ENCODE results near the gene RAD54L. TPM values are rescaled to one million over a fixed set of nuclear protein-coding genes. Genes with fewer than 3 reads are reported as not detected.
"Not testable (repeated sequence)": the region's sequence is repeated elsewhere in the genome, so short reads cannot be mapped to it uniquely, and the experiment has no call there.

RAD54L gene
- total and polyA plus RNA-seq, 2 donors from 2014 or later, result 1.2 to 1.7 TPM

DNA sequence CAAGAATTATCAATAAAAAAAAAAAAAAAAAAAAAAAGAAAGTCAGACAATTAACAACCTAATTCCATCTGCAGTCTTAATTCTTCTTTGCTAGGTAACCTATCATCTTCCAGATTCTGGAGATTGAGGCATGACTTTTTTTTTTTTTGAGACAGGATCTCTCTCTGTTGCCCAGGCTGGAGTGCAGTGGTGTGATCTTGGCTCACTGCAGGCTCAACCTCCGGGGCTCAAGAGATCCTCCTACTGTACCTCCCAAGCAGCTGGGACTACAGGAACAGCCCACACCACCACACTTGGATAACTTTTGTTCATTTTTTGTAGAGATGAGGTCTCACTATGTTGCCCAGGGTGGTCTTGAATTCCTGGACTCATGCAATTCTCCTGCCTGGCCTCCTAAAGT, 4.6 kb upstream of the RAD54L start:
- H3K9ac ChIP-seq (ENCODE audit: low read length in 3 of 3), result no peak overlapping the region
- no peaks in the 10 kb centered on the region for H3K27me3 ChIP-seq (ENCODE audit: control insufficient read depth, insufficient read depth, low read length)
- no peaks in the 10 kb centered on the region for H3K9me3 ChIP-seq (ENCODE audit: control insufficient read depth in 2 of 3, insufficient read depth in 1 of 3, low read length in 3 of 3)
- no peak overlapping the region for H3K27ac ChIP-seq (ENCODE audit: low read depth in 2 of 2, low read length in 2 of 2)
- FAIRE-seq, result no peak
- H3K4me3 ChIP-seq (ENCODE audit: low read length in 3 of 3), result no peak overlapping the region
- H3K4me1 ChIP-seq (ENCODE audit: control insufficient read depth in 2 of 3, insufficient read depth in 2 of 3, low read depth in 1 of 3, low read length in 3 of 3), result peaks cover 0 to 7% (median 0%) of the 10 kb centered on the region in 3 donors
- no peak for DNase-seq
- H3K36me3 ChIP-seq (ENCODE audit: control insufficient read depth in 2 of 3, insufficient read depth in 3 of 3, low read length in 3 of 3), result no peaks in the 10 kb centered on the region
- TF ChIP-seq, protein P1, sequence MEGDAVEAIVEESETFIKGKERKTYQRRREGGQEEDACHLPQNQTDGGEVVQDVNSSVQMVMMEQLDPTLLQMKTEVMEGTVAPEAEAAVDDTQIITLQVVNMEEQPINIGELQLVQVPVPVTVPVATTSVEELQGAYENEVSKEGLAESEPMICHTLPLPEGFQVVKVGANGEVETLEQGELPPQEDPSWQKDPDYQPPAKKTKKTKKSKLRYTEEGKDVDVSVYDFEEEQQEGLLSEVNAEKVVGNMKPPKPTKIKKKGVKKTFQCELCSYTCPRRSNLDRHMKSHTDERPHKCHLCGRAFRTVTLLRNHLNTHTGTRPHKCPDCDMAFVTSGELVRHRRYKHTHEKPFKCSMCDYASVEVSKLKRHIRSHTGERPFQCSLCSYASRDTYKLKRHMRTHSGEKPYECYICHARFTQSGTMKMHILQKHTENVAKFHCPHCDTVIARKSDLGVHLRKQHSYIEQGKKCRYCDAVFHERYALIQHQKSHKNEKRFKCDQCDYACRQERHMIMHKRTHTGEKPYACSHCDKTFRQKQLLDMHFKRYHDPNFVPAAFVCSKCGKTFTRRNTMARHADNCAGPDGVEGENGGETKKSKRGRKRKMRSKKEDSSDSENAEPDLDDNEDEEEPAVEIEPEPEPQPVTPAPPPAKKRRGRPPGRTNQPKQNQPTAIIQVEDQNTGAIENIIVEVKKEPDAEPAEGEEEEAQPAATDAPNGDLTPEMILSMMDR (IDR thresholded peaks at IDR 0.05; ENCODE audit: borderline replicate concordance, extremely low read depth, insufficient read depth), result no peak
- intact Hi-C loops (cut with DNase I), result no loop called here

DNA sequence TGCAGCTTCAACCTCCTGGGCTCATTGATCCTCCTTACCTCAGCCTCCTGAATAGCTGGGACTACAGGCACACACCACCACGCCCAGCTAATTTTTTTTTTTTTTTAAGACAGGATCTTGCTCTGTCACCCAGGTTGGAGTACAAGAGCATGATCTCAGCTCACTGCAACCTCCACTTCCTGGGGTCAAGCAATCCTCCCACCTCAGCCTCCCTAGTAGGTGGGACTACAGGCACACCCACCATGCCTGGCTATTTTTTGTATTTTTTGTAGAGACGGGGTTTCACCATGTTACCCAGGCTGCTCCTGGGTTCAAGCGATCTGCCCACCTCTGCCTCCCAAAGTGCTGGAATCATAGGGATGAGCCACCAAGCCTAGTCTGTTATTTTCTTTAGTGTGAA, 3.7 kb upstream of the RAD54L start:
- H3K4me3 ChIP-seq (ENCODE audit: low read length in 3 of 3); DNase-seq; intact Hi-C loops (cut with DNase I); H3K9ac ChIP-seq (ENCODE audit: low read length in 3 of 3); H3K4me1 ChIP-seq (ENCODE audit: control insufficient read depth in 2 of 3, insufficient read depth in 2 of 3, low read depth in 1 of 3, low read length in 3 of 3); H3K9me3 ChIP-seq (ENCODE audit: control insufficient read depth in 2 of 3, insufficient read depth in 1 of 3, low read length in 3 of 3); H3K36me3 ChIP-seq (ENCODE audit: control insufficient read depth in 2 of 3, insufficient read depth in 3 of 3, low read length in 3 of 3); H3K27ac ChIP-seq (ENCODE audit: low read depth in 2 of 2, low read length in 2 of 2); FAIRE-seq; H3K27me3 ChIP-seq (ENCODE audit: control insufficient read depth, insufficient read depth, low read length): not testable (repeated sequence)

DNA sequence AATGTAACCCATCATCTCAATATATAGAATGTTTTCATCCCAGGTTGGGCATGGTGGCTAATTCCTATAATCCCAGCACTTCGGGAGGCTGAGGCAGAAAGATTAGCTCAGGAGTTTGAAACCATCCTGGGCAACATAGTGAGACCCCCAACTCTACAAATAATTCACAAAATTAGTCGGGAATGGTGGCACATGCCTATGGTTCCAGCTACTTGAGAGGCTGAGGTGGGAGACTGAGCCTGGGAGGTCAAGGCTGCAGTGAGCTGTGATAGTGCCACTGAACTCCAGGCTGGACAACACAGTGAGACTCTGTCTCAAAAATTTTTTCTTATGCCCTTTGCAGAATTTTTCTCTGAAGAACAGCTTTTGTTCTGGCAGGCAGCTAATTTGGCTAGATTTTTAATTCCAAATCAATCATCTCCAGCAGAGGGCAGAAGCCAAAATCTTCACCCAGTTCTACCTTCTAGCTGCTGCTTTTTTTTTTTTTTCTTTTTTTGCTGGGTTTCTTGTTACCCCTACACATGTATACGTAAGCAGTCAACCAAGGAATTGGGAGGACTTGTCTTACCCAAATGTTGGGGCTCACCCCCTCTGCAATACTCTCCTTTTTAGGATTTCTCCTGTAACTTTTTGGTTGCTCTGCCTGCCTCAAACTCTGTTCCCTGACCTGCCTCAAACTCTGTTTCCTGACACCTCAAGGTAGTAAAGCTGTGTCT, 2.7 kb upstream of the RAD54L start:
- peak overlapping the region in 1 of 3 donors; percentile 34 for H3K9ac ChIP-seq (ENCODE audit: low read length in 3 of 3)
- DNase-seq (peak in 1 of 5 donors; percentile 22), FAIRE-seq (no peak)
- TF ChIP-seq, protein P1 (IDR thresholded peaks at IDR 0.05; ENCODE audit: borderline replicate concordance, extremely low read depth, insufficient read depth), result peak; percentile 21
- intact Hi-C loops (cut with DNase I), result no loop called here
- H3K27me3 ChIP-seq (ENCODE audit: control insufficient read depth, insufficient read depth, low read length), result no peaks in the 10 kb centered on the region
- no peaks in the 10 kb centered on the region for H3K9me3 ChIP-seq (ENCODE audit: control insufficient read depth in 2 of 3, insufficient read depth in 1 of 3, low read length in 3 of 3)
- no peak overlapping the region for H3K27ac ChIP-seq (ENCODE audit: low read depth in 2 of 2, low read length in 2 of 2)
- H3K4me1 ChIP-seq (ENCODE audit: control insufficient read depth in 2 of 3, insufficient read depth in 2 of 3, low read depth in 1 of 3, low read length in 3 of 3), result peaks cover 0 to 7% (median 0%) of the 10 kb centered on the region in 3 donors
- no peak overlapping the region for H3K4me3 ChIP-seq (ENCODE audit: low read length in 3 of 3)
- H3K36me3 ChIP-seq (ENCODE audit: control insufficient read depth in 2 of 3, insufficient read depth in 3 of 3, low read length in 3 of 3), result no peaks in the 10 kb centered on the region

DNA sequence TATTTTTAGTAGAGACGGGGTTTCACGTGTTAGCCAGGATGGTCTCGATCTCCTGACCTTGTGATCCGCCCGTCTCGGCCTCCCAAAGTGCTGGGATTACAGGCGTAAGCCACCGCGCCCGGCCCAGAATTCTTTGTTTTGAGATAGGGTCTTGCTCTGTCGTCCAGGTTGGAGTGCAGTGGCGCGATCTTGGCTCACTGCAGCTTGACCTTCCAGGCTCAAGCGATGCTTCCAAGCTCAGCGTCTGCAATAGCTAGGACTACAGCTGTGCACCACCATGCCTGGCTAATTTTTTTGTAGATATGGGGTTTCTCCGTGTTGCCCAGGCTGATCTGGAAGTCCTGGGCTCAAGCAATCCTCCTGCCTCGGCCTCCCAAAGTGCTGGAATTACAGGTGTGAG, 1.4 kb upstream of the RAD54L start:
- H3K36me3 ChIP-seq (ENCODE audit: control insufficient read depth in 2 of 3, insufficient read depth in 3 of 3, low read length in 3 of 3); H3K27ac ChIP-seq (ENCODE audit: low read depth in 2 of 2, low read length in 2 of 2); H3K4me3 ChIP-seq (ENCODE audit: low read length in 3 of 3); FAIRE-seq; H3K9ac ChIP-seq (ENCODE audit: low read length in 3 of 3); H3K27me3 ChIP-seq (ENCODE audit: control insufficient read depth, insufficient read depth, low read length); intact Hi-C loops (cut with DNase I); H3K4me1 ChIP-seq (ENCODE audit: control insufficient read depth in 2 of 3, insufficient read depth in 2 of 3, low read depth in 1 of 3, low read length in 3 of 3); H3K9me3 ChIP-seq (ENCODE audit: control insufficient read depth in 2 of 3, insufficient read depth in 1 of 3, low read length in 3 of 3): not testable (repeated sequence)
- DNase-seq, result peak in 1 of 5 donors; percentile 59
